ENCODE measurements around the gene TMEM19.

GRCh38 chr12:71693126-71693525, 7.2 kb downstream of the TMEM19 start:
- TF ChIP-seq BRCA1 (IDR thresholded peaks at IDR 0.05; ENCODE audit: low read depth, low read length), result no peak
- no peak for TF ChIP-seq USF2 (IDR thresholded peaks at IDR 0.05; ENCODE audit: low read length)
- TF ChIP-seq CBX5 (IDR thresholded peaks at IDR 0.05; ENCODE audit: low read depth, low read length), result no peak
- TF ChIP-seq CTCF (IDR thresholded peaks at IDR 0.05; ENCODE audit: control extremely low read depth in 1 of 3, insufficient read depth in 1 of 3, low read depth in 1 of 3, low read length in 3 of 3), result no peak

All from H1 (cell line).